Measurements from ENCODE around the gene CAMK1G. TPM values are rescaled to one million over a fixed set of nuclear protein-coding genes. Genes with fewer than 3 reads are reported as not detected.

CAMK1G gene
- total RNA-seq, 4 donors from 2014 or later, result 0.21 to 4.9 TPM; not detected in 2

- no peak overlapping the region for H3K4me3 ChIP-seq
- 46 to 51% methylated on average over 1 of the region's 1 CpG for WGBS, 2 donors
- no peak overlapping the region for H3K27ac ChIP-seq
- H3K27me3 ChIP-seq, result no peaks in the 10 kb centered on the region
- no peak for TF ChIP-seq EP300 (IDR thresholded peaks at IDR 0.05)
- no peak for TF ChIP-seq POLR2A (IDR thresholded peaks at IDR 0.05)
- TF ChIP-seq, protein P1, sequence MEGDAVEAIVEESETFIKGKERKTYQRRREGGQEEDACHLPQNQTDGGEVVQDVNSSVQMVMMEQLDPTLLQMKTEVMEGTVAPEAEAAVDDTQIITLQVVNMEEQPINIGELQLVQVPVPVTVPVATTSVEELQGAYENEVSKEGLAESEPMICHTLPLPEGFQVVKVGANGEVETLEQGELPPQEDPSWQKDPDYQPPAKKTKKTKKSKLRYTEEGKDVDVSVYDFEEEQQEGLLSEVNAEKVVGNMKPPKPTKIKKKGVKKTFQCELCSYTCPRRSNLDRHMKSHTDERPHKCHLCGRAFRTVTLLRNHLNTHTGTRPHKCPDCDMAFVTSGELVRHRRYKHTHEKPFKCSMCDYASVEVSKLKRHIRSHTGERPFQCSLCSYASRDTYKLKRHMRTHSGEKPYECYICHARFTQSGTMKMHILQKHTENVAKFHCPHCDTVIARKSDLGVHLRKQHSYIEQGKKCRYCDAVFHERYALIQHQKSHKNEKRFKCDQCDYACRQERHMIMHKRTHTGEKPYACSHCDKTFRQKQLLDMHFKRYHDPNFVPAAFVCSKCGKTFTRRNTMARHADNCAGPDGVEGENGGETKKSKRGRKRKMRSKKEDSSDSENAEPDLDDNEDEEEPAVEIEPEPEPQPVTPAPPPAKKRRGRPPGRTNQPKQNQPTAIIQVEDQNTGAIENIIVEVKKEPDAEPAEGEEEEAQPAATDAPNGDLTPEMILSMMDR (IDR thresholded peaks at IDR 0.05), result no peak
- no peaks in the 10 kb centered on the region for H3K4me1 ChIP-seq
- DNase-seq (ENCODE audit: low spot score in 2 of 2), result no peak
- no peaks in the 10 kb centered on the region for H3K9me3 ChIP-seq
- no peaks in the 10 kb centered on the region for H3K36me3 ChIP-seq
Measured at GRCh38 chr1:209556162-209556690, 27.3 kb upstream of the CAMK1G start.

- DNase-seq (ENCODE audit: low spot score in 2 of 2), result no peak
- Histone ChIP-seq H3K27ac (no peak overlapping the region), H3K4me3 (no peak overlapping the region), H3K9me3 (no peaks in the 10 kb centered on the region), H3K27me3 (no peaks in the 10 kb centered on the region), H3K36me3 (no peaks in the 10 kb centered on the region), H3K4me1 (no peaks in the 10 kb centered on the region)
- TF ChIP-seq, protein P1 (IDR thresholded peaks at IDR 0.05), result no peak
- no peak for TF ChIP-seq POLR2A (IDR thresholded peaks at IDR 0.05)
- no peak for TF ChIP-seq EP300 (IDR thresholded peaks at IDR 0.05)
Measured at GRCh38 chr1:209557221-209557620, 26.3 kb upstream of the CAMK1G start.

GRCh38 chr1:209560529-209560928, 23.0 kb upstream of the CAMK1G start:
- no peak overlapping the region for H3K4me3 ChIP-seq
- H3K4me1 ChIP-seq, result no peaks in the 10 kb centered on the region
- DNase-seq (ENCODE audit: low spot score in 2 of 2), result no peak
- H3K27ac ChIP-seq, result no peak overlapping the region
- TF ChIP-seq EP300 (IDR thresholded peaks at IDR 0.05) (no peak), POLR2A (IDR thresholded peaks at IDR 0.05) (no peak)
- TF ChIP-seq, protein P1 (IDR thresholded peaks at IDR 0.05), result no peak
- H3K36me3 ChIP-seq, result no peaks in the 10 kb centered on the region
- H3K9me3 ChIP-seq, result no peaks in the 10 kb centered on the region
- WGBS, 2 donors, result 74 to 85% methylated on average over 3 of the region's 3 CpGs
- H3K27me3 ChIP-seq, result peaks cover 0 to 10% of the 10 kb centered on the region in 2 donors

- 82 to 84% methylated on average over 10 of the region's 10 CpGs for WGBS, 2 donors
- peaks cover 0 to 14% of the 10 kb centered on the region in 2 donors for H3K27me3 ChIP-seq
- H3K36me3 ChIP-seq, result no peaks in the 10 kb centered on the region
- H3K27ac ChIP-seq, result no peak overlapping the region
- TF ChIP-seq POLR2A (IDR thresholded peaks at IDR 0.05), result no peak
- TF ChIP-seq EP300 (IDR thresholded peaks at IDR 0.05), result no peak
- H3K9me3 ChIP-seq, result no peaks in the 10 kb centered on the region
- no peak overlapping the region for H3K4me3 ChIP-seq
- DNase-seq (ENCODE audit: low spot score in 2 of 2), result no peak
- H3K4me1 ChIP-seq, result no peaks in the 10 kb centered on the region
Measured at GRCh38 chr1:209560952-209561351, 22.6 kb upstream of the CAMK1G start.

DNA sequence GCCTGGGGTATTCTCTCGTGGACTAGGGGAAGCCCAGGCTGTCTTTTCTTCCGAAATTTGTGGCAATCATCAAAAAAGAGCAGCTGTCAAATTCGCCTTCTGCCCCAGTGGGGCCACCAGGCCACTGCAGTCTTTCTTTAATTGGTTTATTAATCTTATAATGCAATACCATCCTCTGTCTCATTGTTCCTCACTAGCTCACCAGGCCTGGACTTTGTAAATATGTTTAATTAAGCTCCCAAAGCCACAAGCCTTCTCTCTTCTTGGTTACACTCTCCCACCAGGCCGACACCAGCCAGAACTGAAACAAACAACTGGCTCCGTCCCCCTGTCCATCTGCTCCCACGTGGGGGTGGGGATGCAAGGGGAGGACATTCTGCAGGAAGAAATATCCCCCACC, 22.0 kb upstream of the CAMK1G start:
- no peak for TF ChIP-seq POLR2A (IDR thresholded peaks at IDR 0.05)
- TF ChIP-seq, protein P1 (IDR thresholded peaks at IDR 0.05), result no peak
- TF ChIP-seq EP300 (IDR thresholded peaks at IDR 0.05), result no peak
- WGBS, 2 donors, result 68% methylated on average over 6 of the region's 6 CpGs
- H3K9me3 ChIP-seq, result no peaks in the 10 kb centered on the region
- H3K4me1 ChIP-seq, result no peaks in the 10 kb centered on the region
- no peak overlapping the region for H3K4me3 ChIP-seq
- peaks cover 0 to 16% of the 10 kb centered on the region in 2 donors for H3K27me3 ChIP-seq
- DNase-seq (ENCODE audit: low spot score in 2 of 2), result no peak
- H3K27ac ChIP-seq, result no peak overlapping the region
- H3K36me3 ChIP-seq, result no peaks in the 10 kb centered on the region

- 62 to 82% methylated on average over 2 to 4 of the region's 4 CpGs for WGBS, 2 donors
- H3K27me3 ChIP-seq, result peaks cover 0 to 16% of the 10 kb centered on the region in 2 donors
- peaks cover 0 to 3% (median 0%) of the 10 kb centered on the region in 4 donors for H3K4me1 ChIP-seq
- H3K27ac ChIP-seq, result no peak overlapping the region
- no peaks in the 10 kb centered on the region for H3K9me3 ChIP-seq
- H3K4me3 ChIP-seq, result no peak overlapping the region
- TF ChIP-seq EP300 (IDR thresholded peaks at IDR 0.05), result no peak
- TF ChIP-seq, protein P1 (IDR thresholded peaks at IDR 0.05), result no peak
- TF ChIP-seq POLR2A (IDR thresholded peaks at IDR 0.05), result no peak
- no peaks in the 10 kb centered on the region for H3K36me3 ChIP-seq
- no peak for DNase-seq (ENCODE audit: low spot score in 2 of 2)
Measured at GRCh38 chr1:209564849-209565248, 18.7 kb upstream of the CAMK1G start.
